Esophagus squamous epithelium (tissue), 4 donors: ENCODE results near the gene DENND6B.

Experiments
- CTCF ChIP-seq, 6 experiments: fragments of 450-650 bp in 4 of 6; fragments of 200-600 bp in 2 of 6; sonication (generic) in 2 of 6; IDR thresholded peaks; one replicate each; pipeline ENCODE4 v1.5.1; 2016 to 2019; ENCODE audit warnings: antibody characterized with exemption in 6 of 6, mild to moderate bottlenecking in 4 of 6, moderate library complexity in 4 of 6
- POLR2A ChIP-seq, 4 donors: fragments of 450-650 bp; IDR thresholded peaks; one replicate each; pipeline ENCODE4 v1.6.1; 2017; ENCODE audit warnings: antibody characterized with exemption in 4 of 4, mild to moderate bottlenecking in 4 of 4, moderate library complexity in 3 of 4

GRCh38 chr22:50264104-50264745, 62.6 kb downstream of the DENND6B start:
- TF ChIP-seq POLR2A (IDR thresholded peaks at IDR 0.05), result no peak
- TF ChIP-seq CTCF (IDR thresholded peaks at IDR 0.05), result no peak
